Esophagus squamous epithelium (tissue), 5 donors: Measurements from ENCODE around the gene SCAI. TPM values are rescaled to one million over a fixed set of nuclear protein-coding genes. Genes with fewer than 3 reads are reported as not detected.
"Not testable (repeated sequence)": the region's sequence is repeated elsewhere in the genome, so short reads cannot be mapped to it uniquely, and the experiment has no call there.

Experiments used
- DNase-seq: peaks from one replicate; lab custom pipeline; 2025; lab: John Stamatoyannopoulos, UW
- H3K27ac ChIP-seq, 4 donors: fragments of 200-600 bp; sonication (generic); one replicate each; pipeline ENCODE4 v1.5.1; 2016 to 2019; ENCODE audit warnings: mild to moderate bottlenecking in 1 of 4
- H3K27me3 ChIP-seq, 4 donors: fragments of 200-600 bp; sonication (generic); 1 replicate in 3 of 4; 2 replicates in 1 of 4; pipeline versions ENCODE4 v1.5.1 to v1.6.0; 2017 to 2021; ENCODE audit warnings: antibody characterized with exemption in 1 of 4
- H3K36me3 ChIP-seq, 3 donors: fragments of 200-600 bp; sonication (generic); one replicate each; pipeline ENCODE4 v1.5.1; 2016 to 2019
- H3K4me1 ChIP-seq, 3 donors: fragments of 200-600 bp; sonication (generic); one replicate each; pipeline ENCODE4 v1.5.1; 2017 to 2019
- H3K4me3 ChIP-seq, 4 donors: fragments of 200-600 bp; sonication (generic); 1 replicate in 3 of 4; 2 replicates in 1 of 4; pipeline ENCODE4 v1.5.1; 2016 to 2019; ENCODE audit warnings: mild to moderate bottlenecking in 2 of 4, moderate library complexity in 1 of 4
- H3K9me3 ChIP-seq, 3 donors: fragments of 200-600 bp; sonication (generic); one replicate each; pipeline ENCODE4 v1.5.1; 2016 to 2019
- CTCF ChIP-seq, 6 experiments: fragments of 450-650 bp in 4 of 6; fragments of 200-600 bp in 2 of 6; sonication (generic) in 2 of 6; IDR thresholded peaks; one replicate each; pipeline ENCODE4 v1.5.1; 2016 to 2019; ENCODE audit warnings: antibody characterized with exemption in 6 of 6, mild to moderate bottlenecking in 4 of 6, moderate library complexity in 4 of 6
- POLR2A ChIP-seq, 4 donors: fragments of 450-650 bp; IDR thresholded peaks; one replicate each; pipeline ENCODE4 v1.6.1; 2017; ENCODE audit warnings: antibody characterized with exemption in 4 of 4, mild to moderate bottlenecking in 4 of 4, moderate library complexity in 3 of 4
- WGBS, 2 donors: methylation state at CpG; one replicate each; pipeline ENCODE4 v1.1.5; 2018; 5-methylcytosine and 5-hydroxymethylcytosine counted together
- intact Hi-C: fragments of 100-400 bp; cut with DNase I; formaldehyde crosslinking; loops from one replicate; pipeline ENCODE4 v1.15.0; 2022
- total RNA-seq, 4 donors: library from RNA; depleted of rRNA; stranded (reverse); fragments of >200 nt; gene quantifications; one replicate each; pipeline ENCODE4 v1.1.0, GENCODE V29; 2016
- donor health status: DM: yes; HTN: yes; CAD: no.

The SCAI gene
- total RNA-seq, 4 donors from 2014 or later: 3.3 to 9.9 (median 5.3) TPM

GRCh38 chr9:125043148-125043547 is 100.2 kb downstream of the SCAI start:
- 75 to 93% methylated on average over 3 of the region's 3 CpGs for WGBS, 2 donors

GRCh38 chr9:125038166-125038565 is 105.2 kb downstream of the SCAI start:
- Histone ChIP-seq H3K9me3 (no peaks in the 10 kb centered on the region), H3K27ac (no peak overlapping the region), H3K27me3 (no peaks in the 10 kb centered on the region), H3K4me1 (no peaks in the 10 kb centered on the region), H3K4me3 (no peak overlapping the region), H3K36me3 (no peaks in the 10 kb centered on the region)
- 84 to 87% methylated on average over 2 of the region's 2 CpGs for WGBS, 2 donors
- TF ChIP-seq CTCF (IDR thresholded peaks at IDR 0.05) (no peak), POLR2A (IDR thresholded peaks at IDR 0.05) (no peak)
- intact Hi-C loops: no loop called here
- DNase-seq: no peak

More at GRCh38 chr9:125043148-125043547, 100.2 kb downstream of the SCAI start:
- Histone ChIP-seq H3K4me1 (no peaks in the 10 kb centered on the region), H3K36me3 (no peaks in the 10 kb centered on the region), H3K4me3 (no peak overlapping the region), H3K27me3 (no peaks in the 10 kb centered on the region), H3K9me3 (no peaks in the 10 kb centered on the region), H3K27ac (no peak overlapping the region)
- intact Hi-C loops: no loop called here
- TF ChIP-seq CTCF (IDR thresholded peaks at IDR 0.05): no peak
- no peak for TF ChIP-seq POLR2A (IDR thresholded peaks at IDR 0.05)
- DNase-seq: no peak

- TF ChIP-seq CTCF (IDR thresholded peaks at IDR 0.05) (no peak), POLR2A (IDR thresholded peaks at IDR 0.05) (no peak)
- Histone ChIP-seq H3K4me1 (no peaks in the 10 kb centered on the region), H3K27me3 (no peaks in the 10 kb centered on the region), H3K9me3 (no peaks in the 10 kb centered on the region), H3K4me3 (no peak overlapping the region), H3K36me3 (peaks cover 0 to 52% (median 0%) of the 10 kb centered on the region in 3 donors), H3K27ac (no peak overlapping the region)
- WGBS, 2 donors: 89 to 95% methylated on average over 3 of the region's 3 CpGs
- intact Hi-C loops: no loop called here
- DNase-seq: no peak
Observed at GRCh38 chr9:125028041-125028440, 115.3 kb downstream of the SCAI start.

- H3K4me3 ChIP-seq: no peak overlapping the region
- no peaks in the 10 kb centered on the region for H3K4me1 ChIP-seq
- peaks cover 0 to 63% (median 0%) of the 10 kb centered on the region in 3 donors for H3K36me3 ChIP-seq
- intact Hi-C loops: no loop called here
- WGBS, 2 donors: 82 to 100% methylated on average over 1 of the region's 1 CpG
- no peaks in the 10 kb centered on the region for H3K9me3 ChIP-seq
- no peak overlapping the region for H3K27ac ChIP-seq
- no peak for TF ChIP-seq CTCF (IDR thresholded peaks at IDR 0.05)
- TF ChIP-seq POLR2A (IDR thresholded peaks at IDR 0.05): no peak
- H3K27me3 ChIP-seq: no peaks in the 10 kb centered on the region
- DNase-seq: no peak
Observed at GRCh38 chr9:125024917-125025316, 118.4 kb downstream of the SCAI start.

GRCh38 chr9:125021069-125021468 is 122.3 kb downstream of the SCAI start:
- no peak overlapping the region for H3K4me3 ChIP-seq
- 93 to 95% methylated on average over 4 of the region's 4 CpGs for WGBS, 2 donors
- TF ChIP-seq CTCF (IDR thresholded peaks at IDR 0.05) (no peak), POLR2A (IDR thresholded peaks at IDR 0.05) (no peak)
- H3K9me3 ChIP-seq: no peaks in the 10 kb centered on the region
- no peaks in the 10 kb centered on the region for H3K27me3 ChIP-seq
- intact Hi-C loops: no loop called here
- no peak for DNase-seq
- H3K36me3 ChIP-seq: peaks cover 0 to 56% (median 0%) of the 10 kb centered on the region in 3 donors
- H3K4me1 ChIP-seq: no peaks in the 10 kb centered on the region
- no peak overlapping the region for H3K27ac ChIP-seq

- H3K27me3 ChIP-seq, H3K4me1 ChIP-seq, DNase-seq, H3K4me3 ChIP-seq, H3K9me3 ChIP-seq, H3K27ac ChIP-seq, intact Hi-C loops: not testable (repeated sequence)
- H3K36me3 ChIP-seq: peaks cover 0 to 30% (median 0%) of the 10 kb centered on the region in 3 donors
- WGBS, 2 donors: 92 to 93% methylated on average over 3 of the region's 5 CpGs
Observed at GRCh38 chr9:125015655-125016054, 127.7 kb downstream of the SCAI start.

GRCh38 chr9:125012013-125012412 is 131.3 kb downstream of the SCAI start:
- H3K27me3 ChIP-seq, H3K27ac ChIP-seq, H3K9me3 ChIP-seq, DNase-seq, H3K4me3 ChIP-seq, intact Hi-C loops, H3K4me1 ChIP-seq: not testable (repeated sequence)
- 100% methylated on average over 1 of the region's 4 CpGs for WGBS, 2 donors
- peaks cover 0 to 13% (median 0%) of the 10 kb centered on the region in 3 donors for H3K36me3 ChIP-seq
